NCI-H187 treated with DMSO at 0.1 percent for 48 hours (cell line): Measurements from ENCODE around the gene BPIFB3.
"Not testable (repeated sequence)": the region's sequence is repeated elsewhere in the genome, so short reads cannot be mapped to it uniquely, and the experiment has no call there.

ENCODE experiments used
- DNase-seq: peaks from one replicate; lab custom pipeline; 2025; lab: John Stamatoyannopoulos, UW

BPIFB3 gene

DNA sequence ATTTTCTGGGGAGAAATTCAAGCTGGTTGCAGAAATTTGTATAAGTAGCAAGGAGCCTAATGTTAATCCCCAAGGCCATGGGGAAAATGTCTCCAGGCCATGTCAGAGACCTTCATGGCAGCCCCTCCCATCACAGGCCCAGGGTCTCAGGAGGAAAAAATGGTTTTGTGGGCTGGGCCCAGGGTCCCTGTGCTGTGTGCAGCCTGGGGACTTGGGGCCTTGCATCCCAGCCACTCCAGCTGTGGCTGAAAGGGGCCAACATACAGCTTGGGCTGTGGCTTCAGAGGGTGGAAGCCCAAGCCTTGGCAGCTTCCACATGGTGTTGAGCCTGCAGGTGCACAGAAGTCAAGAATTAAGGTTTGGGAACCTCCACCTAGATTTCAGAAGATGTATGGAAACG is 68.6 kb downstream of the BPIFB3 start:
- not testable (repeated sequence) for DNase-seq
